ENCODE data around the gene TEX22. TPM values are rescaled to one million over a fixed set of nuclear protein-coding genes. Genes with fewer than 3 reads are reported as not detected.

Gene TEX22
- polyA plus RNA-seq, 2 donors = 0.06 to 0.14 TPM

DNA sequence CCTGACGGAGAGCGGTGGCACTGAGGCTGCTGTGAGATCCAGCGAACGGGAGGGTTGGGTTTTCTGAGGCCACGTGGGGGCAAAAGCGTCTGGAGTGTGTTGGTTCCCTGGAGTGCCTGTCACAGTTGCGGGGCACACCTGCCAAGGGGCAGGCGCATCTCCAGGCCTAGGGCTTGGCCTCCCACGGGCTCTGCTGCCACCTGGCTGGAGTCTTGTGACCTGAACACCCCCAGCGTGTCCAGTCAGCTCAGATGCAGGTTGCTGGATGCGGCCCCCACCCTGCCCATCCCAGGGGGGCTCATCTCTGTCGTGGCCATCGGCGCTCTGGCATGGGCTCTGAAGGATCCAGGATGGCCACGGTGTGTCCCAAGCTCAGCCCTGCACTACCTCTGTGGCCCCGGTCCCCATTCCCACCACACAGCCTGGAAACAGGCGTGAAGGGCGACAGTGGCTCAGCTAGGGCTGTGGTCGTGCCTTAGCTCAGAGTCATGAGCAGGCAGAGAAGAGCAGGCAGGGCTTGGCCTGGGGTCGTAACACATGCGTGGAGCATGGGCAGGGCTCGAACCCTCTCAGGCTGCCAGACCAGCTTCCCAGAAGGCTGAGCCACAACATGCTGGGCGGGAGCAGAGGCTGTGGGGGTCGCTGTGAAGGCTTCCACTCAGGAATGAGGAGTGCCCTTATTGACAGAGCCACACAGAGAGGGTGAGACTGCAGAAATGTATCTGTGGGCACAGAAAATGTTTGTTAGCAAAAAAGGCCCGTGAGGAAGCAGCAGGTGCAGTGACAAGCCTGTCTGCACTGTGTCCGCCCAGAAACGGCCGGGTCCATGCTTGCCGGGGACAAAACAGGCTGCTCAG, 52.8 kb downstream of the TEX22 start:
- Histone ChIP-seq H3K36me3 (ENCODE audit: control insufficient read depth in 2 of 2, insufficient read depth in 2 of 2, low read length in 1 of 2) (peaks cover 0 to 51% of the 10 kb centered on the region in 2 donors), H3K27ac (ENCODE audit: low read depth in 2 of 2, low read length in 1 of 2) (no peak overlapping the region), H3K9me3 (ENCODE audit: control insufficient read depth in 2 of 2, insufficient read depth in 1 of 2, low read depth in 1 of 2, low read length in 1 of 2) (no peaks in the 10 kb centered on the region), H3K27me3 (ENCODE audit: control insufficient read depth in 1 of 2, insufficient read depth in 2 of 2, low read length in 2 of 2) (no peaks in the 10 kb centered on the region), H3K4me1 (ENCODE audit: control insufficient read depth in 2 of 2, insufficient read depth in 2 of 2, low read length in 1 of 2) (no peaks in the 10 kb centered on the region), H3K4me3 (ENCODE audit: low read depth in 1 of 2, low read length in 2 of 2) (no peak overlapping the region)
- WGBS, 2 donors = 89% methylated on average over 29 of the region's 29 CpGs

DNA sequence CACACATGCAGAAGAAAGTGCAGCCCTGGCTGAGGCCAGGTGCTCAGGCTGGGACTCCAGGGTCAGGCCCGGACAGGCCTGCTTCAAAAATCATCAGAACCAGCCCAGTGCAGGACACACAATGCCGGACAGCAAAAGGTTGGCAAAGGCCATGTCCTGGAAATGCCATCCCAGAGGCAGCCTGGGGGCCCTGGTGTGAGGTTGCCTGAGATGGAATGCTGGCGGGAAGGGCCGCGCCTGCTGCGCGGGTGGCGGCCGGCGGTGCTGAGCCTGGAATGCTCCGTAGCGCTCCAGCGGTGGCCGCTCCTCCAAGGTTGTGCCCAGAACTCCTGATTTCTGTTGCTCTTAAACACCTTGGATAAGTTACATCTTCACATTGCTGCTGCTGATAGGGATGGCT, 54.6 kb downstream of the TEX22 start:
- H3K9me3 ChIP-seq (ENCODE audit: control insufficient read depth in 2 of 2, insufficient read depth in 1 of 2, low read depth in 1 of 2, low read length in 1 of 2) = no peaks in the 10 kb centered on the region
- WGBS, 2 donors = 87 to 88% methylated on average over 14 of the region's 14 CpGs
- H3K36me3 ChIP-seq (ENCODE audit: control insufficient read depth in 2 of 2, insufficient read depth in 2 of 2, low read length in 1 of 2) = peaks cover 8 to 66% of the 10 kb centered on the region in 2 donors
- no peak overlapping the region for H3K27ac ChIP-seq (ENCODE audit: low read depth in 2 of 2, low read length in 1 of 2)
- no peak overlapping the region for H3K4me3 ChIP-seq (ENCODE audit: low read depth in 1 of 2, low read length in 2 of 2)
- no peaks in the 10 kb centered on the region for H3K4me1 ChIP-seq (ENCODE audit: control insufficient read depth in 2 of 2, insufficient read depth in 2 of 2, low read length in 1 of 2)
- H3K27me3 ChIP-seq (ENCODE audit: control insufficient read depth in 1 of 2, insufficient read depth in 2 of 2, low read length in 2 of 2) = no peaks in the 10 kb centered on the region

DNA sequence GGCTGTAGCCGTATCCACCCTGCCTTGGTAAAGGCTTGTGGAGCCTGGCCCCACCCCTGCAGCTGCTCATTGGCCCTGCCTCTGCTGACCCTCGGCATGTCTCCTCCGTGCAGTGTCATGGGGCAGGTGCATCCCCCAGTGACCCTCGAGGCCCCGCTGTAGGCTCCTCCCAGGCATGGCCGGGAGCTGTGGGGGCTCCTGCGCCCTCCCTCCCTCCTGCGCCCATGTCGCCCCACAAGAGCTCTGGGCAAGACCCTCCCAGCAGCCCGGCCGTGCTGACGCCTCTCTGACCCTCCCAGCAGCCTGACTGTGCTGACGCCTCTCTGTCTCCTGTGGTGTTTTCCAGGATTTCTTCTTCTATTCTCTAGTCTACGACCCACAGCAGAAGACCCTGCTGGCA, 55.5 kb downstream of the TEX22 start:
- WGBS, 2 donors = 88 to 91% methylated on average over 14 of the region's 14 CpGs
- no peak overlapping the region for H3K27ac ChIP-seq (ENCODE audit: low read depth in 2 of 2, low read length in 1 of 2)
- H3K9me3 ChIP-seq (ENCODE audit: control insufficient read depth in 2 of 2, insufficient read depth in 1 of 2, low read depth in 1 of 2, low read length in 1 of 2) = no peaks in the 10 kb centered on the region
- no peaks in the 10 kb centered on the region for H3K4me1 ChIP-seq (ENCODE audit: control insufficient read depth in 2 of 2, insufficient read depth in 2 of 2, low read length in 1 of 2)
- H3K4me3 ChIP-seq (ENCODE audit: low read depth in 1 of 2, low read length in 2 of 2) = no peak overlapping the region
- peaks cover 8 to 66% of the 10 kb centered on the region in 2 donors for H3K36me3 ChIP-seq (ENCODE audit: control insufficient read depth in 2 of 2, insufficient read depth in 2 of 2, low read length in 1 of 2)
- H3K27me3 ChIP-seq (ENCODE audit: control insufficient read depth in 1 of 2, insufficient read depth in 2 of 2, low read length in 2 of 2) = no peaks in the 10 kb centered on the region

DNA sequence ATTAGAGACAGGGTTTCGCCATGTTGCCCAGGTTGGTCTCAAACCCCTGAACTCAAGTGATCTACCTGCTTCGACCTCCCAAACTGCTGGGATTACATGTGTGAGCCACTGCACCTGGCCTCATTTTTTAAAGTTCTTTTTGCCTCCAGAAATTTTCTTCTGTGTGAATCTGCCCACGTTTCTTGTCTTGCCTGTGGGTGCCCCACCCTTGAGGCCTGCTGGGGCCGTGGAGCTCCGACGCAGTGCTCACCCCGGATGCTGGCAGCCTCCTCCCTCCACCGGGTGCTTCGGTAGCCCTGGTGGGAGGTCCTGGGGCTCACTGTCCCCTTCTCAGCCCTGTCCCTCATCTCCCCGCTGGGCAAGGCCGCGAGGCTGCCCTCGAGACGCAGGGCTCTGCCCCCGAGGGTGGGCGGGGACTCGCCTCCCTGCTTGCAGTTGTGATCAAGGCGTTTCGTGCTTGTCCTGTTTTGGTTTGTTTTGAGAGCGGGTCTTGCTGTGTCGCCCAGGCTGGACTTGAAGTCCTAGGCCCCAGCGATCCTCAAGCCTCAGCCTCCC, 56.8 kb downstream of the TEX22 start:
- H3K4me1 ChIP-seq (ENCODE audit: control insufficient read depth in 2 of 2, insufficient read depth in 2 of 2, low read length in 1 of 2) = no peaks in the 10 kb centered on the region
- H3K36me3 ChIP-seq (ENCODE audit: control insufficient read depth in 2 of 2, insufficient read depth in 2 of 2, low read length in 1 of 2) = peaks cover 8 to 59% of the 10 kb centered on the region in 2 donors
- WGBS, 2 donors = 87 to 89% methylated on average over 22 of the region's 22 CpGs
- no peaks in the 10 kb centered on the region for H3K9me3 ChIP-seq (ENCODE audit: control insufficient read depth in 2 of 2, insufficient read depth in 1 of 2, low read depth in 1 of 2, low read length in 1 of 2)
- no peaks in the 10 kb centered on the region for H3K27me3 ChIP-seq (ENCODE audit: control insufficient read depth in 1 of 2, insufficient read depth in 2 of 2, low read length in 2 of 2)
- H3K4me3 ChIP-seq (ENCODE audit: low read depth in 1 of 2, low read length in 2 of 2) = no peak overlapping the region
- H3K27ac ChIP-seq (ENCODE audit: low read depth in 2 of 2, low read length in 1 of 2) = no peak overlapping the region

DNA sequence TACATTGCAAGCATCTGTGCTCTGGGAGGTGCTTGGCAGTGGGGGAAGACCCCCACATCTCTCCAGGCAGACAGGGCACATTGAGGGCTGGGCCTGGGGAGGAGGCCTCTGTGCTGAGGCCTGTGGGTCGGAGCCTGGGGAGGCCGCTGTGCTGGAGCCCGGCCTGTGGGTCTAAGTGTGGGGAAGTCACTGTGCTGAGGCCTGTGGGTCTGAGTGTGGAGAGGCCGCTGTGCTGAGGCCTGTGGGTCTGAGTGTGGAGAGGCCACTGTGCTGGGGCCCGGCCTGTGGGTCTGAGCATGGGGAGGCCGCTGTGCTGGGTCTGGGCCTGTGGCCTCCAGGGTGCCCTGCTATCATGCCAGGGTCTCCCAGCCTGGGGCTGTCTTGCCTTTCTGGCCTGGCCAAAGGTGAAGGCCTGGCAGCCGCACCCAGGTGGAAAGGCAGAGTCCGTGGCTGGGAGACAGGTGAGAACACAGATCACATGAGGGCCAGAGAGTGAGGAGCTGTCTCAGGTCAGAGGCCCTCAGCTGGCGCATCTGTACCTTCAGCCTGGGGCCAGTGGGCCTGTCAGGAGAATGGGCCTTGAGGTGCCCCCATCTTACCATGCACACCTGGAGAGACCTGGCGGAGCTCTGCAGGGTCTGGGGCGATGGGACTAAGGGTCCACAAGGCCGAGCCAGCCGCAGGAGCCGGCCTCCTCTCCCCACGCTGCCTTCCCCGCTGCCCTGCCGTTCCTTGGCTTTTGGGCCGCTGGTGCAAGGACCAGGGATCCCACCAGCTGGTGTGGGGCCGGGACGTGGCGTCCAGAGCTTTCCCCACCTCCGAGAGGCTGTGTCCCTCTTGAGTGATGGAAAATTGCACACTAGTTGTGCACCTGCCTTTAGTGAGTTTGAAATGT, 57.7 kb downstream of the TEX22 start:
- Histone ChIP-seq H3K36me3 (ENCODE audit: control insufficient read depth in 2 of 2, insufficient read depth in 2 of 2, low read length in 1 of 2) (peaks cover 14 to 59% of the 10 kb centered on the region in 2 donors), H3K27me3 (ENCODE audit: control insufficient read depth in 1 of 2, insufficient read depth in 2 of 2, low read length in 2 of 2) (no peaks in the 10 kb centered on the region), H3K27ac (ENCODE audit: low read depth in 2 of 2, low read length in 1 of 2) (no peak overlapping the region), H3K4me3 (ENCODE audit: low read depth in 1 of 2, low read length in 2 of 2) (no peak overlapping the region), H3K9me3 (ENCODE audit: control insufficient read depth in 2 of 2, insufficient read depth in 1 of 2, low read depth in 1 of 2, low read length in 1 of 2) (no peaks in the 10 kb centered on the region), H3K4me1 (ENCODE audit: control insufficient read depth in 2 of 2, insufficient read depth in 2 of 2, low read length in 1 of 2) (no peaks in the 10 kb centered on the region)
- 89 to 92% methylated on average over 22 of the region's 22 CpGs for WGBS, 2 donors

DNA sequence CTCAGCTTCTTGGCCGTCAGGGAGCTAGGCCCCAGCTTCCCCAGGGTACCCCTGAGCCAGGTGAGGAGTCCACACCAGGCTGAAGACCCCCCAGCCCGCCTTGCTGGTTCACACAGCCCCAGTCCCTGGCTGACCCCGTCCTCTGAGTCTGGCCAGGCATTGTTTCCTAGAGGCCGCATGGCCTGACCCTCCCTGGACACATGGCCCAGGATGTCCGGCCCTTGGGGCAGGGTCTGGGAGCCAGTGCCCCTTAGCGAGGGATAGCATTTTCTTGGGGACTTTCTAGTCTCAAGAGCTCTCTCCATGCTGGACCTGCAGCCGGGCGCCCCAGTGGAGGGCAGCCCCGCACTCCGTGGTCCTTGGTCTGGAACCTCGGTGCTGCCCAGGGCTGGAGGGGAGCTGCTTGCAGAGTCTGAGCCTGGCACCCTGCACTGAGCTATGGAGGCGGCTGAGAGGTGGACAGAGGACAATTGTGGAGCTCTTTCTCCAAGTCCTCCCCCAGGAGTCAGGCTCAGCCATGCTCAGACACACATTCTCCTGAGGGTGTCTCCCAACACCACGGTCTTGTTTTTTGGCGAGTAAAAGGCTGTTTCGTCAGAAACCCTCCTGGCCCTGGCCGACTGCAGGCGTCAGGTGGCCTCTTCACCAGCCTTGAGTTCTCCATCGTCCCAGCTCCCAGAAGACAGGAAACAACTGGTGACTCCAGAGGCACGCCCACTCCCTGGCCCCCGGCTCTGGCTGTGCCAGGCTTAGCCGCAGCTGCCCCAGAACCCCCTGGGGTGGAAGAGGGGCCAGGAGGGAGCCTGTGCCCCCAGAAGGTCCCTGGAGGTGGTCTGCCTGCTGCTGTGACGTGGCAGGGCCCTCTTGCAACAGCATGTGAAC, 58.6 kb downstream of the TEX22 start:
- 85 to 90% methylated on average over 22 of the region's 22 CpGs for WGBS, 2 donors
- no peaks in the 10 kb centered on the region for H3K9me3 ChIP-seq (ENCODE audit: control insufficient read depth in 2 of 2, insufficient read depth in 1 of 2, low read depth in 1 of 2, low read length in 1 of 2)
- H3K27me3 ChIP-seq (ENCODE audit: control insufficient read depth in 1 of 2, insufficient read depth in 2 of 2, low read length in 2 of 2) = no peaks in the 10 kb centered on the region
- no peak overlapping the region for H3K27ac ChIP-seq (ENCODE audit: low read depth in 2 of 2, low read length in 1 of 2)
- peaks cover 14 to 64% of the 10 kb centered on the region in 2 donors for H3K36me3 ChIP-seq (ENCODE audit: control insufficient read depth in 2 of 2, insufficient read depth in 2 of 2, low read length in 1 of 2)
- H3K4me1 ChIP-seq (ENCODE audit: control insufficient read depth in 2 of 2, insufficient read depth in 2 of 2, low read length in 1 of 2) = no peaks in the 10 kb centered on the region
- no peak overlapping the region for H3K4me3 ChIP-seq (ENCODE audit: low read depth in 1 of 2, low read length in 2 of 2)

DNA sequence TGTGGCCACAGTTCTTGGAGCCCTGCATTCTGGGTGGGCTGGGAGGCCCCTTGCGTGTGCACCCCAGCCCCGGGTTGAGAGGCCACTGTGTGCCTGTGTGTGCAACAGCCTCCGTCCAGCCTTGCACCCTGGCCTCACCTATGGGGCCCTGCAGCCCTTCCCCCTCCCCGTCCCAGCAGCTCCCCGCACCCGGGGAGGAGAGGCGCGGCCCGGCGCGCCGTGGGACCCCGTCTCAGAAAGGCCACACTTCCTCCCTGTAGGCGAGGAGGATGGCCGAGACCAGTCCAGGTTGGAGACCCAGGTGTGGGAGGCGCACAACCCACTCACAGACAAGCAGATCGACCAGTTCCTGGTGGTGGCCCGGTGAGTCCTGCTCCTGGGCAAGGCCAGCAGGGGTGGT, 59.7 kb downstream of the TEX22 start:
- Histone ChIP-seq H3K4me1 (ENCODE audit: control insufficient read depth in 2 of 2, insufficient read depth in 2 of 2, low read length in 1 of 2) (no peaks in the 10 kb centered on the region), H3K27me3 (ENCODE audit: control insufficient read depth in 1 of 2, insufficient read depth in 2 of 2, low read length in 2 of 2) (no peaks in the 10 kb centered on the region), H3K4me3 (ENCODE audit: low read depth in 1 of 2, low read length in 2 of 2) (no peak overlapping the region), H3K27ac (ENCODE audit: low read depth in 2 of 2, low read length in 1 of 2) (no peak overlapping the region), H3K9me3 (ENCODE audit: control insufficient read depth in 2 of 2, insufficient read depth in 1 of 2, low read depth in 1 of 2, low read length in 1 of 2) (no peaks in the 10 kb centered on the region), H3K36me3 (ENCODE audit: control insufficient read depth in 2 of 2, insufficient read depth in 2 of 2, low read length in 1 of 2) (peaks cover 14 to 58% of the 10 kb centered on the region in 2 donors)
- WGBS, 2 donors = 89 to 90% methylated on average over 18 of the region's 18 CpGs

DNA sequence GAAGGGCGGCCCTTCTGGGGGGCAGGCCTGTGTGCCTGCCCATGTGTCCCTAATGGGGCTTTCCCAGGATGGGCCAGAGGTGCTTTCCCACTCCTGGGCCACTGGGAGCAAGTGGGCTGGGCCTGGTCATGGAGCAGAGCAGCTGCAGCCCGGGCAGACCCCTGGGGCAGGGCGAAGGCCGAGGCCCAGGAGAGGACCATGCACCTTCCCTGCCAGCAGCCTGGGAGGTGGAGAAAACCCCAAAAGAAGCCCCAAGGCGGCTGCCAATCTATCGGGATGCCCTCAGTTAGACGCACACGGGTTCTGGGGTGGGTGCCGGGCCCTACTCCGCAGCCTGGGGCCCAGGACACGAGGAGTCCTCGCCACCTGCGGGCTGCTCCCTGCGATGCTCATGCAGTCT, 60.2 kb downstream of the TEX22 start:
- H3K4me3 ChIP-seq (ENCODE audit: low read depth in 1 of 2, low read length in 2 of 2) = no peak overlapping the region
- H3K27me3 ChIP-seq (ENCODE audit: control insufficient read depth in 1 of 2, insufficient read depth in 2 of 2, low read length in 2 of 2) = no peaks in the 10 kb centered on the region
- no peaks in the 10 kb centered on the region for H3K9me3 ChIP-seq (ENCODE audit: control insufficient read depth in 2 of 2, insufficient read depth in 1 of 2, low read depth in 1 of 2, low read length in 1 of 2)
- no peaks in the 10 kb centered on the region for H3K4me1 ChIP-seq (ENCODE audit: control insufficient read depth in 2 of 2, insufficient read depth in 2 of 2, low read length in 1 of 2)
- H3K27ac ChIP-seq (ENCODE audit: low read depth in 2 of 2, low read length in 1 of 2) = no peak overlapping the region
- 87 to 91% methylated on average over 13 to 14 of the region's 14 CpGs for WGBS, 2 donors
- H3K36me3 ChIP-seq (ENCODE audit: control insufficient read depth in 2 of 2, insufficient read depth in 2 of 2, low read length in 1 of 2) = peaks cover 14 to 59% of the 10 kb centered on the region in 2 donors

DNA sequence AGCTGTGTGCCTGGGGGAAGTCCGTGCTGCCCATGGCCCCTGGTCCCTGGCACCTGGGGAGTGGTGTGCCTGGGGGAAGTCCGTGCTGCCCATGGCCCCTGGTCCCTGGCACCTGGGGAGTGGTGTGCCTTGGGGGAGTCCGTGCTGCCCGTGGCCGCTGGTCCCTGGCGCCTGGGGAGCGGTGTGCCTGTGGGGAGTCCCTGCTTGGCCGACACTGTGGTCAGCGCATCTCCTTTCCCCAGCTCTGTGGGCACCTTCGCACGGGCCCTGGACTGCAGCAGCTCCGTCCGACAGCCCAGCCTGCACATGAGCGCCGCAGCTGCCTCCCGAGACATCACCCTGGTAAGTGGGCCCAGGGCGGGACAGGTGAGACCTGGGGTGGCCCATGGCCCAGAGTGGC, 61.8 kb downstream of the TEX22 start:
- peaks cover 0 to 3% of the 10 kb centered on the region in 2 donors for H3K4me1 ChIP-seq (ENCODE audit: control insufficient read depth in 2 of 2, insufficient read depth in 2 of 2, low read length in 1 of 2)
- no peaks in the 10 kb centered on the region for H3K27me3 ChIP-seq (ENCODE audit: control insufficient read depth in 1 of 2, insufficient read depth in 2 of 2, low read length in 2 of 2)
- H3K9me3 ChIP-seq (ENCODE audit: control insufficient read depth in 2 of 2, insufficient read depth in 1 of 2, low read depth in 1 of 2, low read length in 1 of 2) = no peaks in the 10 kb centered on the region
- peaks cover 14 to 65% of the 10 kb centered on the region in 2 donors for H3K36me3 ChIP-seq (ENCODE audit: control insufficient read depth in 2 of 2, insufficient read depth in 2 of 2, low read length in 1 of 2)
- no peak overlapping the region for H3K27ac ChIP-seq (ENCODE audit: low read depth in 2 of 2, low read length in 1 of 2)
- no peak overlapping the region for H3K4me3 ChIP-seq (ENCODE audit: low read depth in 1 of 2, low read length in 2 of 2)
- 93 to 95% methylated on average over 14 to 17 of the region's 17 CpGs for WGBS, 2 donors

All from esophagus (tissue), 2 donors.